ENCODE results near the gene MAPKAP1.

The MAPKAP1 gene

DNA sequence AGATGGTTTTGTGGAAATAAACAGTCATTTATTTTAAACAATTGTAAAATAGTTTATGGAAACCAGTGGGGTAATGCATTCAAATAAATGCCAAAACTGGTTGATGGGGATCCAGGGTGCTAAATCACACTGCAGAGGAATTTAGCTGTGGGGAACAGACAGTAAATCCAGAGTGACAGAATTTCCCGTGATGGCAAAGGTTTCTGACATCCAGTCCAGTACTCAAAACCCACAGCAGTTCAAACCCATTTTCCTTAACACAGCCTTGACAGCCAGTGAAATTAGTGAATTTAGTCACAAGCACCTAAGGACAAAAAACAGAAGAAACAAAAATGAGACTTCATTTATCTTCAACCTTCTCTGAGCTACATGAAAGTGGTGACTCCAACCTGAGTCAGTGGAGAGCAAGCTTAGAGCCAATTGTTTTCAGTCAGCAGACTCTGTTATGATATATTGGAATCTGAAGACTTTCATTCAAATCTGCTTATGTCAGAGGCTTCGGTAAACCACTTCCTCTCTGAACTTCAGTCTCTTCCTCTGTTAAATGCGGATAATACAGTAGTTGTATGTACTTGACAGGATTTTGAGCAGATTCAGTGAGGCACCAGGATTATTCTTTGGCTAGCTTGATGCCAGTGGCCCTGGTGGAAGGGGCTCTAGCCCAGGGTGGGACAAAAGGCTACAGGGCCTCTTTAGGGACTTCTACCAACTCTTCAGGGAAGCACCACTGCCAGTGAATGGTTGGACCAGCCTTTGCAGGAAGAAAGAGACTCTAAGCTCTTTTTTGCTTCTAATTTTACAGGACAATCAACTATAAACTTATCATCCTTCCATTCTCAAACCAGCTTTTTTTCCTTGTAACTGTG lies 185.3 kb downstream of the MAPKAP1 start:
- DNase-seq: peak; percentile 16 to 42
- H4K8ac ChIP-seq (ENCODE audit: low read depth, low read length): peak overlapping the region; percentile 47
- H3K18ac ChIP-seq (ENCODE audit: low read length): no peak overlapping the region

DNA sequence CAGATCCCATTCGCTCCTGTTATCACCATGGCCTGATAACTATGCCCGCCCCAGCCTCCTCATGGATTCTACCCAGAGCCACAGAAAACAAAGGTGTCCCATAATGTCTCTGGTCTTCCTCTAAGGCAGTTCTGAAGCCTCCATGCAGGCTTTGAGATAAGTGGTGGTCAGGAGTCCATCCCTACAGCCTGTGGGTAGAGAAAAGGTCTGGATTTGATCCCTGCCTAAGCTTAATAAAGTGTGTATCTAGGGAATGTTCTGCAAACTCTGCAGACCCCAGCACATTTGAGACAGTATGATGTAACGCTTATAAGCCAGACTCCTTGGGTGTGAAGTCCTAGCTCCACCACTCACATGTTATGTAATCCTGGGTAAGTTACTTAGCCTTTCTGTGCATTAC lies 187.3 kb downstream of the MAPKAP1 start:
- Histone ChIP-seq H4K12ac (ENCODE audit: low read depth, low read length) (no peak overlapping the region), H3K9ac (ENCODE audit: low read length) (no peak overlapping the region), H3K79me1 (ENCODE audit: low read length) (no peaks in the 10 kb centered on the region), H3K4me2 (ENCODE audit: low read length) (no peak overlapping the region), H4K91ac (ENCODE audit: low read depth, low read length) (no peak overlapping the region), H3K14ac (ENCODE audit: low read length) (no peak overlapping the region), H2AK5ac (ENCODE audit: low read length) (no peak overlapping the region), H3K4me1 (ENCODE audit: control insufficient read depth in 1 of 2, insufficient read depth in 2 of 2, low read length in 2 of 2) (peaks cover 6 to 11% of the 10 kb centered on the region in 2 experiments), H3K36me3 (ENCODE audit: control insufficient read depth in 1 of 2, insufficient read depth in 2 of 2, low read length in 2 of 2) (no peaks in the 10 kb centered on the region), H3K4me3 (ENCODE audit: low read depth, low read length) (no peak overlapping the region), H3K79me2 (ENCODE audit: control insufficient read depth, insufficient read depth, low read length, poor library complexity) (no peaks in the 10 kb centered on the region), H4K8ac (ENCODE audit: low read depth, low read length) (no peak overlapping the region), H3K18ac (ENCODE audit: low read length) (no peak overlapping the region), H2BK5ac (ENCODE audit: low read depth, low read length, poor library complexity) (no peak overlapping the region), H3K27ac (ENCODE audit: low read depth, low read length) (no peak overlapping the region), H3K27me3 (ENCODE audit: insufficient read depth, low read length) (no peaks in the 10 kb centered on the region), H3K9me3 (ENCODE audit: insufficient read depth, low read depth, low read length) (peaks cover 1% of the 10 kb centered on the region), H2AFZ (ENCODE audit: insufficient read depth, low read length, poor library complexity) (no peak overlapping the region), H2BK120ac (ENCODE audit: insufficient read depth, low read length, poor library complexity) (no peak overlapping the region), H3K4ac (ENCODE audit: low read depth, low read length) (no peak overlapping the region), H2BK12ac (ENCODE audit: low read length) (no peak overlapping the region), H3K23ac (ENCODE audit: low read length) (no peak overlapping the region)
- no CpG with 5 or more reads among the region's 3 CpGs for WGBS (ENCODE audit: extremely low coverage, insufficient coverage, insufficient read length)
- no peak for DNase-seq

More for the DNA sequence above, 185.3 kb downstream of the MAPKAP1 start:
- H3K9me3 ChIP-seq (ENCODE audit: insufficient read depth, low read depth, low read length): peaks cover 1% of the 10 kb centered on the region
- no peak overlapping the region for H3K9ac ChIP-seq (ENCODE audit: low read length)
- no peak overlapping the region for H4K12ac ChIP-seq (ENCODE audit: low read depth, low read length)
- H3K4me3 ChIP-seq (ENCODE audit: low read depth, low read length): no peak overlapping the region
- no peak overlapping the region for H2AK5ac ChIP-seq (ENCODE audit: low read length)
- no CpG with 5 or more reads among the region's 3 CpGs for WGBS (ENCODE audit: extremely low coverage, insufficient coverage, insufficient read length)
- H3K79me2 ChIP-seq (ENCODE audit: control insufficient read depth, insufficient read depth, low read length, poor library complexity): no peaks in the 10 kb centered on the region
- H3K4ac ChIP-seq (ENCODE audit: low read depth, low read length): no peak overlapping the region
- peak overlapping the region; percentile 78 for H3K27ac ChIP-seq (ENCODE audit: low read depth, low read length)
- no peak overlapping the region for H3K14ac ChIP-seq (ENCODE audit: low read length)
- no peak overlapping the region for H3K4me2 ChIP-seq (ENCODE audit: low read length)
- no peaks in the 10 kb centered on the region for H3K79me1 ChIP-seq (ENCODE audit: low read length)
- no peak overlapping the region for H2BK5ac ChIP-seq (ENCODE audit: low read depth, low read length, poor library complexity)
- no peaks in the 10 kb centered on the region for H3K27me3 ChIP-seq (ENCODE audit: insufficient read depth, low read length)
- no peaks in the 10 kb centered on the region for H3K36me3 ChIP-seq (ENCODE audit: control insufficient read depth in 1 of 2, insufficient read depth in 2 of 2, low read length in 2 of 2)
- no peak overlapping the region for H2BK120ac ChIP-seq (ENCODE audit: insufficient read depth, low read length, poor library complexity)
- peak overlapping the region; percentile 39 for H4K91ac ChIP-seq (ENCODE audit: low read depth, low read length)
- no peak overlapping the region for H2AFZ ChIP-seq (ENCODE audit: insufficient read depth, low read length, poor library complexity)
- H3K4me1 ChIP-seq (ENCODE audit: control insufficient read depth in 1 of 2, insufficient read depth in 2 of 2, low read length in 2 of 2): peaks cover 8 to 12% of the 10 kb centered on the region in 2 experiments
- no peak overlapping the region for H2BK12ac ChIP-seq (ENCODE audit: low read length)
- no peak overlapping the region for H3K23ac ChIP-seq (ENCODE audit: low read length)

DNA sequence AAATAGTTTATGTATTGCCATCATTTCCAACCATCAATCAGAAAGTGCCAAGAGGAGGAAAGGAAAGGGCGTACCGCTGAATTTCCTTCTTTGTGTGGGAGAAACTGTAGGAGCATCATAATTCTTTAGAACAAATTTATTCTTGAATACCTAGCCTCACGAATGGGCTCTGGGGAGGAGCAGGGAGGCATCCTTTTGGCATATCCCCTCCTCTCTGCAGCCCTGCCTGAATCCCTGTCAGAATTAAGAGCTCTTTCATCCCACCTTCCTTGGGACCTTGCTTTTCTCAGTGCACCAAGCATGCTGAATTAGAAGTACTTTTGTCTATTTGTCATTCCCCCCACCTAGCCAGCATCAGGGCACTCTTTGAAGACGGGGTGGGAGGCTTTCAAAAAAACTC lies 189.4 kb downstream of the MAPKAP1 start:
- H4K8ac ChIP-seq (ENCODE audit: low read depth, low read length): no peak overlapping the region
- no peaks in the 10 kb centered on the region for H3K9me3 ChIP-seq (ENCODE audit: insufficient read depth, low read depth, low read length)
- no peaks in the 10 kb centered on the region for H3K27me3 ChIP-seq (ENCODE audit: insufficient read depth, low read length)
- no peaks in the 10 kb centered on the region for H3K36me3 ChIP-seq (ENCODE audit: control insufficient read depth in 1 of 2, insufficient read depth in 2 of 2, low read length in 2 of 2)
- no peak for DNase-seq
- H3K9ac ChIP-seq (ENCODE audit: low read length): no peak overlapping the region
- H4K12ac ChIP-seq (ENCODE audit: low read depth, low read length): no peak overlapping the region
- H4K91ac ChIP-seq (ENCODE audit: low read depth, low read length): no peak overlapping the region
- no peaks in the 10 kb centered on the region for H3K79me2 ChIP-seq (ENCODE audit: control insufficient read depth, insufficient read depth, low read length, poor library complexity)
- H3K79me1 ChIP-seq (ENCODE audit: low read length): peaks cover 3% of the 10 kb centered on the region
- H3K23ac ChIP-seq (ENCODE audit: low read length): no peak overlapping the region
- no peak overlapping the region for H3K4ac ChIP-seq (ENCODE audit: low read depth, low read length)
- no peak overlapping the region for H3K4me2 ChIP-seq (ENCODE audit: low read length)
- H2BK12ac ChIP-seq (ENCODE audit: low read length): no peak overlapping the region
- no peak overlapping the region for H2AK5ac ChIP-seq (ENCODE audit: low read length)
- H2BK5ac ChIP-seq (ENCODE audit: low read depth, low read length, poor library complexity): no peak overlapping the region
- no peak overlapping the region for H2AFZ ChIP-seq (ENCODE audit: insufficient read depth, low read length, poor library complexity)
- H3K27ac ChIP-seq (ENCODE audit: low read depth, low read length): no peak overlapping the region
- H2BK120ac ChIP-seq (ENCODE audit: insufficient read depth, low read length, poor library complexity): no peak overlapping the region
- H3K4me3 ChIP-seq (ENCODE audit: low read depth, low read length): no peak overlapping the region
- H3K18ac ChIP-seq (ENCODE audit: low read length): no peak overlapping the region
- no peak overlapping the region for H3K14ac ChIP-seq (ENCODE audit: low read length)
- no CpG with 5 or more reads among the region's 4 CpGs for WGBS (ENCODE audit: extremely low coverage, insufficient coverage, insufficient read length)
- peaks cover 8 to 19% of the 10 kb centered on the region in 2 experiments for H3K4me1 ChIP-seq (ENCODE audit: control insufficient read depth in 1 of 2, insufficient read depth in 2 of 2, low read length in 2 of 2)

DNA sequence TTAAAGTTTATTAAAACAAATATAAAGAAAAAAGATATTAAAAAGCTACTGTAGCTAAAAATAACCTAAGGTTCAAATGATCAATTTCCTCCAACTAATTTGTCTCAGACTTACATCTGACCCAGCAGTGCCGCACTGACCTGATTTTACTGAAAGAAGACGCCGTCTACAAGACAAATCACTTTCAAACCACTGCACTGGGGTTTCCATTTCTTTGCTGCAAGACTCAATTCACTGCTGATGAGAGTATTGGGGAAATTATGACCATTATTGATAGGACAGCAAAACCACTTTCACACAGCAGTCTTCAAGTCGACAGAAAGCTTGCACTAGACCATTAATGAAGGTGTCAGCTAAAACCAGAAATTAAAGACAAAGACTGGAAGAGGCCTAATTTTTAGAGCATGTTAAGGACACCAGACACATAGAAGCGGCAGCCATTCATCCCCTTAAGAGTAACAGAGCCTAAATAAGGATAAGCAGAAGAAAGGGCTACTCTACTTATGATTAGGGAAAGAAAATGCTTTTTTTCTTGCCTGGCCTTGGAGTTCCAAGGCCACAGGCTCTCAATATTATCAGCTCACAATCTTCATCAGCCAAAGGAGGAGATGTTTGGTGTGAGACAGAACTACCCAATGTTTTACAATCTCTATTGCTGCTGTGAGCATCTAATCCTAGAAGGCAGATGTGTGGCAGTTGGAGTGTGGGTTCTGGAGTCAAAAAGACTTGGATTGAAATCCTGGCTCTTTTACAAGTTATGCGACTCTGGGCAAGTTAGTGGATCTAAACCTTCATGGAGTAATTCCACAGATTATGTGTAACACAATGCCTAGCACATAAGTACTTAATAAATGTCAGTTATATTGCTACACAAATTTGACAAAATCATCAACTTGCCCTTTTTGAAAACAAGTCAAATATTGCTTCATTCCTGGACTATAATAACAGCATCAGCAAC lies 190.7 kb downstream of the MAPKAP1 start:
- Histone ChIP-seq H3K23ac (ENCODE audit: low read length) (no peak overlapping the region), H2AFZ (ENCODE audit: insufficient read depth, low read length, poor library complexity) (no peak overlapping the region), H3K79me1 (ENCODE audit: low read length) (peaks cover 3% of the 10 kb centered on the region), H3K27ac (ENCODE audit: low read depth, low read length) (no peak overlapping the region), H4K8ac (ENCODE audit: low read depth, low read length) (no peak overlapping the region), H3K4me2 (ENCODE audit: low read length) (no peak overlapping the region), H3K79me2 (ENCODE audit: control insufficient read depth, insufficient read depth, low read length, poor library complexity) (no peaks in the 10 kb centered on the region), H2BK12ac (ENCODE audit: low read length) (no peak overlapping the region), H3K4me3 (ENCODE audit: low read depth, low read length) (no peak overlapping the region), H4K91ac (ENCODE audit: low read depth, low read length) (no peak overlapping the region), H2AK5ac (ENCODE audit: low read length) (no peak overlapping the region), H3K14ac (ENCODE audit: low read length) (no peak overlapping the region), H3K4ac (ENCODE audit: low read depth, low read length) (no peak overlapping the region), H3K18ac (ENCODE audit: low read length) (no peak overlapping the region), H3K36me3 (ENCODE audit: control insufficient read depth in 1 of 2, insufficient read depth in 2 of 2, low read length in 2 of 2) (no peaks in the 10 kb centered on the region), H3K9ac (ENCODE audit: low read length) (no peak overlapping the region), H4K12ac (ENCODE audit: low read depth, low read length) (no peak overlapping the region), H3K27me3 (ENCODE audit: insufficient read depth, low read length) (no peaks in the 10 kb centered on the region), H3K4me1 (ENCODE audit: control insufficient read depth in 1 of 2, insufficient read depth in 2 of 2, low read length in 2 of 2) (peaks cover 6 to 14% of the 10 kb centered on the region in 2 experiments), H2BK5ac (ENCODE audit: low read depth, low read length, poor library complexity) (no peak overlapping the region), H2BK120ac (ENCODE audit: insufficient read depth, low read length, poor library complexity) (no peak overlapping the region), H3K9me3 (ENCODE audit: insufficient read depth, low read depth, low read length) (no peaks in the 10 kb centered on the region)
- WGBS (ENCODE audit: extremely low coverage, insufficient coverage, insufficient read length): no CpG with 5 or more reads among the region's 6 CpGs
- DNase-seq: no peak

Data from trophoblast cell (in vitro differentiated cells and primary cell).